HG02852 (cell line): ENCODE results near the gene TFEB.

Experiments used
- ATAC-seq: cut with Tn5 transposase; IDR thresholded peaks from one replicate; pipeline ENCODE4 v1.9.1; 2021; ENCODE audit warnings: mild to moderate bottlenecking, moderate library complexity; ENCODE audit not compliant: unreplicated experiment

Gene TFEB

DNA sequence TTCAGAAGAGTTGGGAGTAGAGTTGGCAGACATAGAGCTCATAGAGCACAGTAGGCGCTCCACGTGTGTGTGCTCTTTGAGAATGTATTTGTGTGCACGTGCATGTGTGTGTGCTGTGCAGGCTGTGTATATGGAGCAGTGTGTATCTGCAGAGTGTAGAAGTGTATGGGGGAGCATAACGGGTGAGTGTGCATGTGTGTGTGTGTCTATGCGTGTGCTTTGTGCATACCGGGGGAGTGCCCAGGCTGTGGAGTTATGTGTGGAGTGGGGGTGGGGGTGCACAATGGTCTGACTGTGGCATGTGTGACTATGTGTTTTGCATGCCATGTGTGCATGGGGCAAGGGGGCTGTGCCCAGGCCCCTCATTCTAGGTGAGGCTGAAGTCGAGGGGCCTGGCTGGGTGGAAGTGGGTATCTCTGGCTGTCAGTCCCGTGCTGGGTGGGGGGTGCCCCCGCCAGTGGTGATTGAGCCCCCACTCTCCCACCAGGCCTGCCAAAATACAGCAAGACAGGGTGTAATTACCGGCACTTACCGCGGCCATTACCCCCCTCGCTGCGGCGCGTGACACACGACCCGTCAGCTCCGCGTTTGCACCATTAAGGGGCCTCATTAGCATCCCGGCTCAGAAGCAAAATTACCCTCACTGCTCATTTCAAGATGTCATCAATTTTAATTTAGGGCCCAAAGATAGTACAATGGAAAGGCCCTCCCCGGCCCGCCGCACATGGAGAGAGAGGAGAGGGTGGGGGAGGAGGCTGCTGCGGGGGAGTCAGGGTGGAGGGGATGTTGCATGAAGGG is 58.1 kb downstream of the TFEB start:
- no peak for ATAC-seq

DNA sequence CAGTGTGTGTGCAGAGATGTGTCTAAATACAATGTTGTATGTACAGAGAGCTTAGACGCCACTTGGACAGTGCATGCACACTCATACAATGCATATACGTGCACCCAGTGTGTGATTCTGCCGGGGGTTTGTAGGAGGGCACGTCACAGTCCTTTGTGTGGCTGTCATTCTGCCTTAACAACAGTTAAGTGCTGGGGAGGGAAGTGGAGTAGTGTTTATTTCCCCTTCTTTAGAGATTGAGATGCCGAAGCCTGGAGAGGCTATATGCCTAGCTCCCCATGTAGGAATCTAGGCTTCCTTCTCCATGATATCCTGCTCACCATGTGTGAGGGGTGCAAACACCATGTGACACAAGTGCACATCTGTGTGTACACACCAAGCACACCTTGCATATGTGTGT is 59.0 kb downstream of the TFEB start:
- no peak for ATAC-seq

DNA sequence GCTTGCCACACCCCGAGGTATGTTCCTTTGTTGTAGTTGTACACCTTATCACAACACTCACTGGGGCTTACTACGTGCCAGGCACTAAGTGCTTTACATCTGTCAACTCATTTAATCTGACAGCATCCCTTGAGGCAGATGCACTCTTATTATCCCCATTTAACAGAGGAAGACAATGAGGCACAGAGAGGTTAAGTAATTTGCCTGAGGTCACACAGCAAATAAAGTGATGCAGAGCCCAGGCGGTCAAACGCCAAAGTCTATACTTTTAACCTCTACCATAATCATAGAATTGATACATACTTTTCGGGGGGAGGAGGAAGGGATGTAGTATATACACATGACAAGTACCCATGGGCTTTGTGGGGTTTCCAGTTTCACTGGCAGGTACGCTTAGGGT is 59.4 kb downstream of the TFEB start:
- no peak for ATAC-seq

DNA sequence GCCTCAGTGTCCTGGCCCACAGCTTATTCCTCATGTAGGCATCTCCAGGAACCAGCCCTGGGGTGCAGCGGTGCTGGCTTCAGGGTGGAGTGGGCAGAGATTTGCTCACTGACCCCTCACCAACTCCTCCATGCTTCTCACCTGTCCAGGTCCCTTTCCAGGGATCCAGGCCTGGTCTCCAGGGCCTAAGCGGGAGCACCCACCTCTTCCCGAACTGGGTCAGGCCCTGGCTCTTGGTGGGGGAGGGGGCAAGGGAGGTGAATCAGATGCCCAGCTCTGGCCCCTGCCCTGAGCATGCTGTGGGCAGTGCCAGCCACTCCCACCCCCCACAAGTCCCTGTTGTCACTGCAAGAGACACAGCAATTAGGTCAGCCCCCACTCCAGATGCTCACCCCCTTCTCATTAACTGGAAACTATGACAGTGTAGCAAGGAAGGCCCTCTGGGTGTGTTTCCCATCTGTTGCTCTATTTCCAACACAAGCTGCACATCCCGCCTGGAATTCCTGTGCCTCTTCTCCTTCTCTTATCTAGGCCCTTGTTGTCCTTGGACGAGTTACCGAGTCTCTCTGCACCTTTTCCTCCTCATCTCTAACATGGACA is 60.1 kb downstream of the TFEB start:
- ATAC-seq, result no peak

DNA sequence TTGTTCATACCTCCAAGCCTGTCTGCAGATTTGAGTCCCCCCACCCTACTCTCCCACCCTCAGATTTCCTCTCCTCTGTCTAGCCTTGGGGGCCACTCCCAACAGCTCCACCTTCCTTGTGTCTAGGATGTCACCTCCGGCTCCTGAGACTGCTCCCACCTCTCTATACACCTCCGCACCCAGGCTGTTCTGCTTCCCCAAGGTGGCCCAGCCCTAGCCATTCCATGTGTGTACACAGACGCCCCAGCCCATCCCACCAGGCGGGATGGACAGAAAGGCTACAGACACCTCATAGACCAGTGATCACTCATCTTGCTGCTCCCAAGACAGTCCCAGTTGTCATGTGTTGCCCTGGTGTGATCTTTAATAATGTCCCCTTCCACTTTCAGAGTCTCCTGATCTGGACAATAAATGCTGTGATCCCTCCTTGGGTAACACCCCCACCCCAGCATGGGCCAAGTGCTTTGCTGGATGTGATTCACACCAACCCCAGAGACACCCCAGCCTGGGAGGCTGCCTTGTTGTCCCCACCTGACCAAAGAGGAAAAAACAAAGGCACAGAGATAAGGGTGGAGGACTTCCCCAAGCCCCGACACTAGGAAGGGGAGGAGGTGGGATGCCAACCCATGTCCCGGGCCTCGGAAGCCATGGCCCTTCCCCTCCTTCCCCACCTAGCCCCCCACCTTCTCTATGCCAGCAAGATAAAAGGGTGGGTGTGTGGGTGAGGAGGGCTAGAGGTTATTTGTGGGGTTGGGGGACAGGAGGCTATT is 61.0 kb downstream of the TFEB start:
- ATAC-seq, result no peak

DNA sequence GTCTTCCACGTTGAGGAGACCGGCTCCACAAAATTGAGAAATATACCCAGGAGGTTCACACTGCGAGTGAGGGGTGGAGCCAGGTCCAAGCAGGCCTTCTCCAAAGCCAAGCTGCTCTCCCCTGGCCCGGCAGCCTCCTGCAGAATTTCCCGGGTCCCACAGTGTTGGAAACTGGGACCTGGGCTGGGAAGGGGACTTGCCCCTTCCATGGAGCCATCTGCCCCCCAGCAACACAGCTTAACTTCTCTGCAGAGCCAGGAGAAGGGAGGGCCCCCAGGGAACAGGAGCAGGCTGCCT is 61.8 kb downstream of the TFEB start:
- ATAC-seq, result no peak

DNA sequence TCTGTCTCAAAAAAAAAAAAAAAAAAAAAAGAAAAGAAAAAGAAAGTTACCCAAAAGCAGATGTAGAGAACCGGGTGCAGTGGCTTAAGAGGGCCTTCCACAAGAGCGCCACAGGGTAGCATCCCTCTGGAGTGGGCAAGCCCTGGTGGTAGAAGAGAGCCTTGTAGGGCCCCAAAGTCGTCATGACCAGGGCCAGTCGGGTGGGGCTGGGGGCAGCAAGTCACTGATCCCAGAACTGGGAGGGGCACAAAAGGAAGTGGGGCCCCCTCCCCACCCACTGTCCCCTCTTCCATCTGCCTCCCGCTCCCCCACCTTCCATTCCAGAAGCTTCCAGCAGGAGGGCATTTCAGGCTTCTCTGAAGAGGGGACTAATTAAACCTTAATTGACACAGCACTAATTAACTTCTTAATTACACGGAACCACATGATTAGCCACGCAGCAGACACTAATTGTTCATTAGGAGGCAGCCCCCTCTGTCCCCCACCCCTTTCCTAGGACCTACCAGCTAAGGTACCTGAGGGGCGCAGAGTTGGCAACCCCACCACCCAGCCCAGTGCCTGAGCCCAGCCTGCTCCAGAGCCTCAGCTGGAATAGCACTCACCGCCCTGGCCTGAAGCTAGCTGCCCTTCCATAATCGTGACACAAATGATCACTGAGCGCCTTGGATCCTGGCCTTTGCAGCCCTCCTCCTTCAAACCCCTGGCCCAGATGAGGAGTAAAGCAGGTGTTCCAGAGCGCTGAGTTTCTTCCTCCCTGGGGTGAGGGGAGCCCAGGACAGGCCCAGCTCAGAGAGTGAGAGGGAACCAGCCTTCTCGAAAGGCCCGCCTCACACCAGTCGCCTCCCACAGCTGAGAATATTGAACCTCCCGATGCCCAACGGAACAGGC is 62.3 kb downstream of the TFEB start:
- ATAC-seq, result no peak

DNA sequence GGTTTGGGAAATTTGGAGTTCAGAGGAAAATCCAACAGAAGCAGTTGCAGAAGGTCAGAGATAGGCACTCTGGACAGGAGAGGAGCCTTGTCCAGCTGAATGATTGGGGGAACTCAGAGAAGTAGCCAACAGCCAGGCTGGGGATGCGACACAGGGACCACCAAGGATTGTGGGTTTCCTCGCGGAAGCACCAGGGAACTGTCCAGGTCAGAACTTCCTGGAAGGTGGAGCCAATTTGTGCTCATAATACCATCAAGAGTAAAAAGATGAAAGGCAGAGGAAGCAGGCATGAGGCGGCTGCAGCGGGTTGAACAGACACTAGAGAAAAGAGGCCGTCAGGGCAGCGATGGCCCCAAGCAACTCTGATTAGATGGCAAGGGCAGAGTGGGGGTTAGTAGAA is 63.4 kb downstream of the TFEB start:
- no peak for ATAC-seq

DNA sequence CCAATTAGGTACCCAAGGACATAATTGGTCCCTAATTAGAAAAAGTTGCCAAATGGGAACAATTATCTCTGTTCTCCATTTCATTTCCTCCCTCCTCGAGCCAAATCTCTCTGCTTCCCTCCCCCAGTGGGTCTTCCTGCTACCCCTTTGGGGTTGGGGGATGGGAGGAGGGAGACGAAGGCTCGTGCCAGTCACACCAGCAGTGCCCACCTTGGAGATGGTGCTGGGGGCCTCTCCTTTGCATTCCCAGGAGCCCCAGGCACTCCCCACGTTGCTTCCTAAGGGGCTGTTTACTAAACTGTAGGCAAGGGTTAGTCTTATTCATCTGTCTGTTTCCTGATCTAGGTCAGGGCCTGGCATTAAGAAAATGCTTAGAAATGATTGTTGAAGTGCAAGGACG is 64.0 kb downstream of the TFEB start:
- ATAC-seq, result no peak

DNA sequence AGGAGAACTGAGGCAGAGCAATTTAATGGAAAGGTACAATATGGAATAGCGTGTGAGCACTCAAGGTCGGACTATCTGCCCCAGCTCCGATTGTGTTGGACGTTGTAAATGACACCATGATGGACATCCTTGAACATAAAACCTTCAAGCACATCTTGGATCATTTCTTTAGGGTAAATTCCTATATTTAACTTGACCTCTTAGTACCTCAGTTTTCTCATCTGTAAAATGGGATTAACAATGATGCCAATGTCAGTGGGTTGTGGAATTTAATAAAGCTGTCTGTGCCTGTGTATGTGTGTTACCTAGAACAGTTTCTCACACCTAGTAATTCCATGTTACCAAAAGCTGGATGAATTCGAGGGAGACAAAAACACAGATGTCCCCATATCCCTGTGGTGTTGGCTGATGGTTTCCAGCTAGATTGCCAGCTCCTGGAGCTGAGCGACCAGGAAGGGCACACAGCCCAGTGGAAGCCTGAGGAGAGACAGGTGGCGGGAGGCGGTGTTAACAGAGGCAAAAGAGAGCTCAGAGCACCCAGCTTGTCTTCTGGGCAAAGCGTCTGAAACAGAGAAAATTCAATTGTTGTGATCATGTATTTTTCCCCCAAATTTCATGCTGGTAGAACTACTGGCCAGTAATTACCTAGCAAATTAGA is 64.6 kb downstream of the TFEB start:
- no peak for ATAC-seq

DNA sequence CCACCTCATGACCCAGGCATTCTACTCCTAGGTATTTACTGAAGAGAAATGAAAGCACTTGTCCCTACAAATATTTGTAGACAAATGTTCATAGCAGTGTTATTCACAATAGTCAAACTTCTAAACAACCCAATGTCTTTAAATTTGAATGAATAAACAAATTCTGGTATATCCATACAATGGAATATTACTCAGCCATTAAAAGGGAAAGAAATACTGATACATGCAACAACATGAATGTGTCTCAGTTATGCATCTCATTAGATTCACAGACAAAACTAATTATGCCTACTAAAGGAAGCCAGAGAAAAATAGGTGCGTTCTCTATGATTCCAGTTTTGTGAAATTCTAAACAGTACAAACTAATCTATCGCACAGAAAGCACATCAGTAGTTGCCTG is 66.4 kb downstream of the TFEB start:
- no peak for ATAC-seq

DNA sequence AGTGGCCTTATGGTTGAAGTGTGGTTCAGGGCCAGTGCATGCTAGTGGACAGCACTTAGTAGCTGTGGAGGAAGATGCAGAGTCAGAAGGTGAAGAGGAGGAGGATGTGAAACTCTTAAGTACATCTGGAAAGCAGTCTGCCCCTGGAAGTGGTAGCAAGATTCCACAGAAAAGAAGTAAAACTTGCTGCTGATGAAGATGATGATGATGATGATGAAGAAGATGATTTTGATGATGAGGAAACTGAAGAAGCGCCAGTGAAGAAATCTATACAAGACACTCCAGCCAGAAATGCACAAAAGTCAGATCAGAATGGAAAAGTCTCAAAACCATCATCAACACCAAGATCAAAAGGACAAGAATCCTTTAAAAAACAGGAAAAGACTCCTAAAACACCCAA is 68.2 kb downstream of the TFEB start:
- ATAC-seq, result no peak

DNA sequence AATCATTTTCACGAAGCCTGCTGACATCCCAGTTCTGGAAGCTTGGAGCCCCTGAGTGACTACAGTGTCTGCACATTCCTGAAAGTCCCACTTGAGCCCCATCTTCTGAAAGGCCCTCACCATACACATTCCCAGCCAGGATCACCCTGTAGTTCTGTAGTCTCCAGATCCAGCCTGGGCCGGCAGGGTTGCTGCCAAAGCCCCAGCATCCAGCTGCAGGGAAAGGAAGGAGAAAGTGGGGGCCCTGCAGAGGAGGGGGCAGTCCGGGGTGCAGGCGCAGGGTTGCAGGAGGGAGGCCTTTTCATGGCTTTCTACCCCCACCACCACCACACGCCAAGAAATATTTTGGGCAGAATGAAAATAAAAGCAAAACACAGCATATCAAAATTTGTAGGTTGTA is 71.1 kb downstream of the TFEB start:
- no peak for ATAC-seq

DNA sequence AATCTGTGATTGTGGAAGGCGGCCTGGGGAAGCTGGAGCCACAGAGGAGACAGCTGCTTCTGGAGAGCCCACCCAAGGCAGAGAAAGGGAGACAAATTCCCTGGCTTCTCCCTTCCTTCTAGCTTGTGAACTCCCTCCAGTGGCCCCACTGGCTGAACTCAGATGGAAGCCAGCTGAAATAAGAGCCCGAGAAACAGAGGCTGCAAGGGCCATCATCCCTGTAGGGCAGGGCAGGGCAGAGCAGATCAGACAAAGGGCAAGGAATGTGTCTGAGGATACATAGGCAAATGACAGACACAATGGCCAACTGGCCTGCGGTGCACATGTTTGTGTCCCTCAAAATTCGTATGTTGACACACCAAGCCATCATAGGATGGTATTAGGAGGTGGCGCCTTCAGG is 71.8 kb downstream of the TFEB start:
- ATAC-seq, result no peak

DNA sequence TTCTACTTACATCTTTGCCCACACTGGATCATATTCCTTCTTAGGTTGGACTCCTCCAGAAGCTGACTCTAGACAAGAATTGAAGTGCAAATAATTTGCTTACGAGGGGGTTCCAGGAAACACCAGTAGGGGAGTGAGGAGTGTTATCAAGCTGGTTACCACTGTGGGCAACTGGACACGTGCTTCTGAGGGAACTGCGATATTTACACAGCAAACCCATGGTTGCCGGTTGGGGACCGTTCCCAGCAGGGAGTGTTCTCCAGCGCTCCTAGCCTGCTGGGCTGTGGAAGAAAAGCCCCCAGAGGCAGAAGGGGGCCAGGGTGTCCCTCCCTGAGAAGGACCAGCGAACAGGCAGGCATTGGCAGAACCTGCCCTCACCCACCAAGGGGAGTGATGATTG is 75.5 kb downstream of the TFEB start:
- ATAC-seq, result no peak

DNA sequence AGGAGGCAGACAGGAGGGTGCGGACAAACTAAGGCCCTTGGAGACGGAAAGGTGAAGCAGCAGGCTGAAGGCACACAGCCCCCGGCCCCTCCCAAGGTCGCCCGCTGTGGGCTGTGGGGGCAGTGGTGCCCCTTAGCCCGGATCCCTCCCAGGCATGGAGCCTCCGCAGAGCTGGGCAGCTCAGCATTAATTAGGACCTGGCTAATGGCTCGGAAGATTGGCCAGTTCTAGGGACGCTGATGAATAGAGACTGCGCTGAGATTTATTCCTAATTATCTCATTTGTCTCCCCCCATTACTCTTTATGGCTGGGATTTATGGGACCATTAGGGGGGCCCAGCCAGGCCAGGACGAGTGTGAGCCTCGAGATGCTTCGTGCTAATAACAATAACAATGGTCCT is 76.8 kb downstream of the TFEB start:
- no peak for ATAC-seq

DNA sequence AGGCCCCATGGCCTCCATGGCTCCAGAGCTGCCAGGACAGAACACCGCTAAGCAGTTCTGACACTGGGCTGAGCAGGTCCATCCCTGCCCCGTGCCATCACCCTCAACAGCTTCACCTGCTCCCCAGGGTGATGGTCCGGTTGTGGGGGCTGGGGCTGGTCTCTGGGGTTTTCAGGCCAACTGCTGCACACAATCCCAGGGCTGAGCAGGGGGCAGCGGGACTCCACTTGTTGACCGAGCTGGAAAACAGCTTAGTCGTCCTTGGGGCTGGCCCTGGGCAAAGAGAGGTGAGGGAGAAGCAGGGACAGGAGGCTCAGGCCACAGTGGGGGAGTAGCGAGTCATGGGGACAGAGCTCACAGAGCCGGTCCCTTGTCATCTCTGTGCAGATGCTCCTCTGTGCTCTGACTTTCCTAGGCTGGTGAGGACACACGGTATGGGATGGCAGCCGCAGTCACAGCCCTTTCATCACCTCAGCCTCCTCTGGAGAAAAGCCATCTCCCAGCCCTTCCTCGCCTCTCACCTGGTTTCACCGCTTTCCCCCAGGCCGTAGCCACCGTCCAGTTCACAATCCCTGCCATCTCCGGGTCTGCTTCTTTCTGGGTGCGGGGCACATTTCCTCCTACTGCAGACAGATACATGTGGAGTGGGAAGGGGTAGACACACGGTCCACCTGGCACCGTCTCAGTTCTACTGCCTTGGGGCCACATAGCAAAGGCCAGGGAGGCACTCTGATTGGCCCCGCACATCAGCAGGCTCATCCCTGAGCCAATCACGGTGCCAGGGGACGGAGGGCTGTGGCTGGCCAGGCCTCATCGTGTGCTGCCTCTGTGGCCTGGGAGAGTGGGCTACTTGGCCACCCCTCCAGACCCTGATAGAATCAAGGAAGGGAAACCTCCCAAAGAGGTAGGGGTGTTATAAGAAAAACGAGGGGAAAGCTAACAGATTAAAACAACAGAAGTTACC is 78.0 kb downstream of the TFEB start:
- ATAC-seq, result no peak

DNA sequence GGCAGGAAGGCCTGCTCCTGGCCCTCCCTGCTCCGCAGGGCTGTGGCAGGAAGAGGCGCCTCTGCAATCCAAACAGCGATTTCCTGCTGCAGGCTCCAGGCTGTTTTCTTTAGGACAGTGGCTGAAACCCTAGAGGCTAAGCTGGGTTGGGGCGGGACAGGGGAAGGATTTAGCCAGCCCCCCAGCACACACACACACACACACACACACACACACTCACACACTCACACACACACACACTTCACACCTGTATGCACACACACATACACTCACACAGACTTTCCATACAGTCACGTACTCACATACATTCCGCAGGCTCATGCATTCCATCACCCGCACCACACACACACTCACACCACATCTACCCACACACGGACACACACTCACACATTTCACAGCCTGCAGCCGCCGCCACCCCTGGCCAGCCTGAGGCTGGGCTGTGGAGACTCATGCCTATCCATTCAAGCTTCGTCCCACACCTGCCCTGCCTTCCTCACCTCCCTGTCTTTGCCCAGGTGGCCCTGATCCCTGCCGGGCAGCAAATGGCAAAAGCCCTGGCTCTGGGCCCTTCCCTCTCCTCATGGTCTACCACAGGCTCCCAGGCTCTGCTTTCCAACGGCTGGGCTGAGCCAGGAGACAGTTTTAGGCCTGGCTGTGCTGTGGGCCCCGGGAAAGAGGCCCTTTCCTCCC is 79.3 kb downstream of the TFEB start:
- no peak for ATAC-seq

DNA sequence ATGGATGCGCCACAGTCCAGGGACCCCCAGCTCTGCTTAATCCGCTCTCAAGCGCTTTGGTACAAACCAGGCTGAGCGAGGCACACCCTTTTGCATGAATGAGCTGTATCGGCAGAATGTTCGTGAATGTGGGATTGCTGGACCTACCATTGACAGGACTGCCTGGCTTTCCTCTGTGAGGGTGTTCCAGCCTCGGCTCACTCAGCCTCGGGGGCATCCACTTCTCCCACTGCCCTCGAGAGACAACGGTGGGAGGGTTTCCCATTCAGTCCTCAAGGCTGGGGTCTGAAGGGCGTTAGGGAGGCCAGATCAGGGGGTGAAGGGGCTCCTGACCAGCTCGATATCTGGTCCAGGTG is 79.8 kb downstream of the TFEB start:
- ATAC-seq, result no peak
